Gastroesophageal sphincter (tissue), 3 donors: ENCODE measurements around the gene SATB2.

ENCODE experiments used
- CTCF ChIP-seq, 4 experiments: fragments of 200-600 bp in 2 of 4; fragments of 450-650 bp in 2 of 4; sonication (generic) in 1 of 4; IDR thresholded peaks; one replicate each; pipeline ENCODE4 v1.5.1; 2017 to 2019; ENCODE audit warnings: antibody characterized with exemption in 4 of 4, mild to moderate bottlenecking in 2 of 4, moderate library complexity in 2 of 4
- EP300 ChIP-seq: sonication (generic); formaldehyde crosslinking; IDR thresholded peaks from one replicate; pipeline ENCODE4 v1.6.1; 2017; ENCODE audit warnings: antibody characterized with exemption, mild to moderate bottlenecking

GRCh38 chr2:199317646-199318045, 140.1 kb downstream of the SATB2 start:
- TF ChIP-seq CTCF (IDR thresholded peaks at IDR 0.05): no peak
- no peak for TF ChIP-seq EP300
